GM19455 (cell line): ENCODE measurements around the gene DIAPH3.

Source experiments
- ATAC-seq: cut with Tn5 transposase; IDR thresholded peaks from one replicate; pipeline ENCODE4 v1.9.1; 2021; ENCODE audit not compliant: unreplicated experiment

DIAPH3 gene

DNA sequence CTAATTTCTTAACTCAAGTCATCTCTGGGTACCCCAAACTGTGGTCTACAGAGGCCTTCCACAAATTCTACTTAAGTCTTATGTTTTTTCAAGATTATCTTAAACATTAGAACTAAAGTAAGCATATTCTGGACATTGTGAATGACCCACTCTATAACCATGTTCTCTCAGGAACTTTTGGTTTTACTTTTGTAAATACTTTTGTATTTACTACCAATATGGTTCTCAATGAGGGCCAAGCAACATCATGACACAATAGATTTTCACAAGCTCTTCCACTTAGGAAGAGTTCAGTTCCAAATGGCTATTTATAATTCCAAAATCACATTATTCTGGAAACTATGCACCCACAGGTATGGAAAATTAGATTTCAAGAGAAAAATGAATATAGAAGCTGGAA is 10.8 kb downstream of the DIAPH3 start:
- no peak for ATAC-seq

DNA sequence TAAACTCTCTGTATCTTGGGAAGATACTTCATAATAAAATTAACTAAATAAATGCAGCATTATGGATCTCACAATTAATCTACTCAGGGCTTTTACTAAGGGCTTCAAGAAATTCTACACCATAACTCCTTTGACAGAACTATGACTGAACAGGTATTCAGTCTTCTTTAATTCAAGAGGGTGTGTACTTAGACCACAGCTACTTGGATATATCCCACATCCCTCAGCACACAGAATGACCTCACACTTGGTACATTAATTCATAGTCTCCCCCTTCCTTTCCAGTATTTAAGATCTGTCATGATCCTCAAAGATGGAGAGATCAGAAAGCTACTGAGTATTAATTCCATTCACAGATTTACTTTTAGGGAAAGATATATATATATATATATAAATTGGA is 11.6 kb downstream of the DIAPH3 start:
- no peak for ATAC-seq

DNA sequence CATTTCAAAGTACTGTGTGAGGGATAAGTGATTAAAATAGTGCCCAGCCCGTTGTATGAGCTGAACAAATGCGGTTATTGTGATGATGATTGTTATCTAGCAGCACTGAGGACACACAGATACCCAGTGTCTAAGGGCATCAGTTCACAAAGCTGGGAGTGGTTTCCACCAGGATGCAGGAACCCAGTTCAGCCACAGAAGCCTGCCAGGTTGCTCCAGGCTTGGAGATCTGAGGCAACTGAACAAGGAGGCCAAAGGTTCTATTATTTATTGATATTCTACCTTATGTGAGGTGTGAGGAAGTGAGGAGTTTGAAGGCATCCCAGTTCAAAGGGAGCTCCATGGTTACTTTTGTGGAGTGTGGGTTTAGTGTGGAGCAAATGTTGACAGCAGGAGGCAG is 13.2 kb downstream of the DIAPH3 start:
- ATAC-seq, result no peak

DNA sequence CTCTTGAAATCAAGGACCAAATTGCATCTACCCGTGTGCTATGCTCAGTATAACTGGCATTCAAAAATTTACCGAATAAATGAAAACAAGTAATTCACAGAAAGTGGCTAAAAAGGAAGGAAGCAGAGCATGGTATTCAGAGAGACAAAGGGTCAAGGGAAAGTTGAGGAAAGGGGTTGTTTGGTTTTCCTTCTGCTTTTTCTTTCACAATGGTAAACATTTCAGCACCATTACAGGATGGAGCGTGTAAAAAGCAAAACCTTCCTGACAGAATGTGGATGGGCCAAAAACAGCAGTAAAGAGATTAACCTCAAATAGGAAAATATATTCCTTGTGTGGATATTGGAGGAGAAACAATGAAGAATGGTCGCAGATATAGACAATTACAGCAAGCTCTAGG is 14.8 kb downstream of the DIAPH3 start:
- no peak for ATAC-seq

DNA sequence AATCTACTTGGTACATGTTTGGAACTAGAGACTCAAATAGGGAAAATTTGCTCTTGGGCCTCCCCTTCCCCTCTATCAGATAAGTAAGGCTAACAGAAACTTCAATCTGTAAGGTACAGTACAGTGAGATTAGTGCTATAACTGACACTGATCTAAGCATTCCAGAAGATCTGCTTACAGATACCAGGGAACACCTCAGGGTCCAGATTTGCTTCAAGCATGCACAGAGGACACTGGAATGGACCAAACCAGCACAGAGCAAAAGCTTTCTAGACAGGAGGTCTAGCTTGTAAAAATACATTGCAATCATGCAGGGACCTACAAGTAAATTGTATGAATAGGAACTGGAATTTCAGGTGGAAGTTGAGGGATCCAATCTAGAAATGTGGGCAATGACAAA is 16.4 kb downstream of the DIAPH3 start:
- no peak for ATAC-seq

DNA sequence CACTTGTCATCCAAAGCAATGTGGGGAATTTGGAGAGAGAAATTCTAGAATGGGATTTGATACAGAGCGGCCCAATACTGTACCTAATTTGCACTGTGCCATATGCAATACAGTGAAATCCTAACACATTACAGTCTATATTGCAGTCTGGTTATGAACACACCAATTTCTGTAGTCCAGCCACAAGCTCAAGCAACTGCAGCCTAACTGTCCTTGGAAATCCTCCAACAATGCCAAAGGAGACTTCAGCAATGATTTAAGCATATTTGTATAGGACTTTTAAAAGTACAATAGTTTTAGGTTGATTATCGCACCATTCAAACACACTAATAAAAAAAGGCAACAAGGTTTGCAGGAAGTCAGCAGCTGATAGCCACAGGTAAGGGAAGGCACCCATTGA is 17.3 kb downstream of the DIAPH3 start:
- ATAC-seq, result no peak

DNA sequence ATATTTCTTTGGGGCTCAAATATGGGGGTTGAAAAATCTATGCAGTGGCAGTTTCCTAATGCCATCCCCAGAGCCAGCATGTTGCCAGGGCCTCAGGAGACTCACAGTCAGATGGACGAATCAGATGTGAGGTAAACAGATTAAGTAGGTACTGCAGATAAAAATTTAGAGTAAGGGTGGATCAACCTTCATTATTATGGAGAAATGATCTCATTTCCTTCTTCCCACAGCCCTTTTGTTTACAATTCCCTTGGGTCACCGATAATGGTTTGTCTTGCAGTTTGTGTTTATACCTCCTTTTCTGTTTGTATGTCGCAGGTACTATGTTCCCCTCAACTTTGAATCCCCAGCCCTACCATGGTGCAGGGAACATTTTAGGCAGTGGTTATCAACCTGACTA is 20.0 kb downstream of the DIAPH3 start:
- ATAC-seq, result no peak

DNA sequence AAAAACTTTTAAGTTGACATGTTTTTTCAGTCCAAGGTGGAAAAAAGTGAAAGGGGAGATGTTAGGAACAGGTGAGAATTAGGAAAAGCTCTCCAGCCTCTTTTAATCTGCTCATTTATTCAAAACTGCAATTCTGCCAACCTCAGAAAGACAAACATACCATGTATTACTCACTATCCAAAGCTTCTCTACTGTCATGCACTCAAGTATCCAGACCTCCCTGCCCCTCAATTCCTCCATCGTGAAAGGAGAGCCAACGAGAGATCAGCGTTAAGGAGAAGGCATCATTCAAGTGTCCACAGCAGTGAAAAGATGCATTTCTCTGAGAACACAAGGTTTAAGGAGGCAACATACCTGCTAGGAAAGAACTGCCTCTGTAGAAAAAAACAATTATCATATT is 24.5 kb downstream of the DIAPH3 start:
- ATAC-seq, result no peak

DNA sequence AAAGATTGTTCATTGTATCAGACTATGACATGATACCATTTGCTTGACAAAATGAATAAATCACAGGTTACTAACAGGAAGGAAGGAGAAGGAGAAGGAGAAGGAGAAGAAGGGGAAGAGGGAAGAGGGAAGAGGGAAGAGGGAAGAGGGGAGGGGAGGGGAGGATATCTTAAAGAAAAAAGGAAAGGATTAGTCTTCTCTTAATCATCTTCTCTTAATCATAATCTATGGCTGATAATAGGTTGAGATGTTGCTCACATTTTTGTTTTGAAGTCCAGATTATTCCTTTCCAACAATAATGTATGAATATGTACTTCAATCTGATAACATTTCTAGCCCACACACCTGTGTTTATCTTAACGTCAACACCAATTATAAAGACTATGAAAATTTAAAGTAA is 25.1 kb downstream of the DIAPH3 start:
- no peak for ATAC-seq

DNA sequence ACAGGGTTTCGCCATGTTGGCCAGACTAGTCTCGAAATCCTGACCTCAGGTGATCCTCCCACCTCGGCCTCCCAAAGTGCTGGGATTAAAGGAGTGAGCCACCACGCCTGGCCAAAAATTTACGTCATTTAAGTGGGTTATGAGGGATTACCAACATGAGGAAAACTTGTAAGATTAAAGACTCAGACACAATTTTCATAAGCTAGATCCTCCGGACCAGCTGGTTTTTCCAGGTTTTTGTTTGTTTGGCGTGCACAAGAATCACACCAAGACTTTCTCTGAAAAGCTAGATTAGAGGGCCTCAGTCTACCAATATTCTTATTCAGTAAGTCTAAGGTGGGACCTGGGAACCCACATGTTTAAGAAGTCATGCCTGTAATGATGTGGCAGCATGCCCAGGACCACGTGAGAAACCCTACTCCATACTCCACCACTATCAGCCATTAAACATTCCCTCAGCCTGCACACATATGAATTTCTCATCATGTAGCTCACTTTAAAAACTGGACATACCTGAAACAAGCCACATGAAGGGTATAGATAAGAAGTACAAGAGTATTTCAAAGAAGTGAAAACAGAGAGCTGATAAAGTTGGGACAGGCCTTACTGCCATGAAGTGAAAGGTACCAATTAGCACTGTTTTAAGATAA is 25.7 kb downstream of the DIAPH3 start:
- no peak for ATAC-seq

DNA sequence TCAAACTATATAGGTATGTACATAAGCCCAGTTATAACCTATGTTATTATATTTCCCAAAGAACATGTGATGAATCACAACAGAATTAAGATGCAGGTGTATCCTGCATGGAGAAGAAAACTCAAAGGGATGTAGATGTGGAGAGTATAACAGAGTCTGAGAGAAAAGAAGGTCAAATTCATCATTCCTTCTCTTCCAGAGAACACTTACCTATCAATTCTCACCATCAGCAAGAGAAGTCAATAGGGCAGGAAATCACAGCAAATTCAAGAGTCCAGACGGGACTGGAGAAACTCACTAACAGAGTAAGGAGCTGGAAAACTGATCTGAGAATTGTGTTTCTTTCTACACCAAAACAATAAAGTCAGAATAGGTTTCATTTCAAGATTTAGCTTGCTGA is 28.4 kb downstream of the DIAPH3 start:
- ATAC-seq, result no peak

DNA sequence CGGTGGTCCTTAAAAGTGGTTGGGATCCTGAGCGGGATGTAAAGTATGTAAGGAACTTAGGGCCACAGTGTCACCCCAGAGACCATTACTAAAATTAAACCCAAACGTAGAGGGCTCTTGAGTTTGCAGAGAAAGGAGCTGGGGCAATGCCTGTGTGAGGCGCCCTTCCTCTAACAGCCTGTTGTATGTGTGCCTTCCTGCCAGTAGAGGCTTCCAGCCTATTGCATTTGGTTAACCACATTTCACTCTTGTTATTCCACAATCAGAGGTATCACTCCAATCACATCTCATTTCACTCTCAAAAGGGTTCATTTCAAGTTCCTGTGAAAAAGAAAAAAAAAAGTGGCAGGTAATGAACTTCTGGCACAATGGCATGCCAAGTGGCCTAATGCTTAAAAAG is 29.4 kb downstream of the DIAPH3 start:
- ATAC-seq, result no peak

DNA sequence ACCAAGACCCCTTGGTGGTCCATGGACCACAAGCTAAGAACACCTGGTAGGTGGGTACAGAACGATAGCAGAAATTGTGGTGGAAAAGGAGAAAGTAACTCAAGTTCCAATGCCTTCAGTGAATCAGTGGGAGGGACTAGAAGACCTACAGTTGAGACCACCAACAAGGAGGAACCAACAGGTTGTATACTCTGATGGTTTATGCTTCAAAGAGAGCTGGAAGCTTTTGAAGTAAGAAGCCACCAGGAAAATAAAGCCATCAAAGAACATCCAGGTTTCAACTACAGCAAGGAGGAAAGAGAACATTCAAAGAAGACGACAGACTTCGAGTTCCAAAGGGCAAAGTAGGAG is 42.4 kb downstream of the DIAPH3 start:
- ATAC-seq, result no peak

DNA sequence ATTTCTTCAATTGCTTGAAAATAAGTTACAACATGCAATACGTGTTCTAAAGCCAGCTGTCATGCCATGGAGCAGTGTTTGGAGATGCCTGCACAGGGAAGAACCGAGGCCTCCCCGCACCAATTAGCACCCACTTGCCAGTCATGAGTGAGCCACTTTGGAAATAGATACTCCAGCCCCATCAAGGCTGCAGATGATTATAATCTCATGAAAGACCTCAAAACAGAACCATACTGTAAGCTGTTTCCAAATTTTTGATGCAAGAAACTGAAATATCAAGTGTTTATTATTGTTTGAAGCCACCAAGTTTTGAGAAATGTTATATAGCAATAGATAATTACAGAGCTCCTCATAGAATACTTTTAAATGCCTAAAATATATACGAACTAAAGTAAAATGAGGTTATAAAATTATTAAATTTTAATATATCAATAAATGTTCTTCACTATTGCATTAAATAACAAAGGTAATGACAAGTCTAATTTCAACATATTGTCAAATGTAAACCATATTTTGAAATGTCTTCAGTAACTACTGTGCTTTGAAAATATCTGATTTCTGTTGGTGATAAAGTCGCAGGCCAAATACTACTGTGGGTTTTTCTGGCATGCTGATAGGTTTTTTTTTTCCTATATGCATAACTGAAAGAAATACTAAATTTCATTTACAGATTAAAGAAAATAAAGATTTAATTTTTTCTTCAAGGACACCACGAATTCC is 43.0 kb downstream of the DIAPH3 start:
- ATAC-seq, result no peak

DNA sequence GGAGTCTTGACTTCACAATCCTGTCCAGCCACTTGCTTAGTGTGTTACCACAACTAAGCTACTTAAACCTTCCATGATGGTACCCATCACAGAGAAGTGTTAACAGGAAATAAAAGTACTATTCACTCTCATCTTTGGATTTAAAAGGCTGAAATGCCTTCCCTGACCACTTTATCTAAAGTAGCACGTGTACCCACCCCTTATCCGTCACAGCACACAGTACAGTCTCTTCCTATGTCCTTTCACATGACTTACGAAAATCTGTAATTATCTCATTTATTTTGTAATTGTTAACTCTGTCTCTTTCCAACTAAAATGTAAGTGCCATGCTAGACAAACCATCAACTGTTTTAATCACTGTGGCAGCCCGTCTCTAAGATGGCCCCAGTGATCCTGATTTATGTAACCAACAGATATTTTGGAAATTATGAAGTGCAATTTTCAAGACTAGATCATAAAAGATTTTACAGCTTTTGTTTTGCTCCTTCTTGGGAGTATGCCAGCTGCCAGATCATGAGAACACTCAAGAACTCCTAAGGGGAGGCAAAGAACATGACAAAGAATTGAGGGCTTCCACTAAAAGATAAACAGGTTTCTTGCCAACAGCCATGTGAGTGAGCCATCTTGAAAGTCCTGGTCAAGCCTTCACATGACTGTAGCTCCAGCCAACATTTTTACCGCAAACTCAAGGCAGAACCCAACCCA is 44.9 kb downstream of the DIAPH3 start:
- no peak for ATAC-seq

DNA sequence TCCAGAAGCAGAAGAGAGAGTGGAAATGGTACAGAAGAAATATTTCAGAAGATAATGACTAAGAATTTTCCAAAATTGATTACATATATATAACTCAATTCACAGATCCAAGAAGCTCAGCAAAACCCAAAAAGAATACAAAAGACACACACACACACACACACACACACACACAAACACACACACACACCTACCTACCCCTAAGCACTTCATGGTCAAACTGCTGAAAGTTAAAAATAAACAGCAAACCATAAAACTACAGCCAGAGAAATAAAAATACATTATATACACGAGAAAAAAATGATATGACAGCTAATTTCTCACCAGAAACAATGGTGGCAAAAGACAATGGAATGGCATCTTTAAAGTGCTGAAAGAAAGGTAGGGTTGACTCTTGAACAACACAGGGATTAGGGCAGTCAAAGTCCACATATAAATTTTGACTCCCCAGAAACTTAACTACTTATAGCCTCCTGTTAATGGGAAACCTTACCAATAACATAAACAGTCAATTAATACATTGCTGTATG is 49.2 kb downstream of the DIAPH3 start:
- ATAC-seq, result no peak

DNA sequence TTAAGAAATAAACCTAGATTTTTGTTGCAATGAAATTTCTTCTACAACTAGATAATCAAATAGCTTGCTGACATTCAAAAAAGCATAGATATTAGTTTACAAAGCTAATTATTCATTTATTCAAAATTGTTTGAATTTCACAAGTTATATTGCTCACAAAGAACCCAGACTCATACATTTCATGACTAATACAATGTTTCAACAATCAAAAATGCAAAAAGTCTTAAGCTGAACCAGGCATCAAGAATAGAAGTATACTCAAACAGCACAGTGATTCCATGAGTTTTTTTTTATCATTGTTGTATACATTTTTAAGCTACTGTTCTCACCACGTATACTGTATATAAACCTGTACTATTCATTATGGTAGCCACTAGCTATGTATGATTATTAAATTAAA is 51.0 kb downstream of the DIAPH3 start:
- ATAC-seq, result no peak

DNA sequence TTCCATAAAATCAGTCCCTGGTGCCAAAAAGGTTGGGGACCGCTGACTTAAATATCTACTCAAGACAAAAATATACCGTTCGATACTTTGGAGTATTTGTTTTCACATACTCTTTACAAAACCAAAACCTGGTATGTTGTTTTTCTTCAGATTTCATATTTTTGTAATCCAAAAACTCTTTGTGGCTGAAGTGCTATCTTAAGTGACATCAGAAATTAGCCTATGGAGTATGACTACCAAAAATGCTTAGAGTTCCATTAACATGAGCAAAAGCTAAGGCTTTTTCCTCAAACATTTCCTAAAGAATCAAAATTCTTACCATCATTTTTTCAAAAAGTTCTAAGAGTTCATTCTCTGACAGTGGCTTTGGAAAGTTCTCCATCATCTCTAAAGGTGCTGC is 52.0 kb downstream of the DIAPH3 start:
- ATAC-seq, result no peak

DNA sequence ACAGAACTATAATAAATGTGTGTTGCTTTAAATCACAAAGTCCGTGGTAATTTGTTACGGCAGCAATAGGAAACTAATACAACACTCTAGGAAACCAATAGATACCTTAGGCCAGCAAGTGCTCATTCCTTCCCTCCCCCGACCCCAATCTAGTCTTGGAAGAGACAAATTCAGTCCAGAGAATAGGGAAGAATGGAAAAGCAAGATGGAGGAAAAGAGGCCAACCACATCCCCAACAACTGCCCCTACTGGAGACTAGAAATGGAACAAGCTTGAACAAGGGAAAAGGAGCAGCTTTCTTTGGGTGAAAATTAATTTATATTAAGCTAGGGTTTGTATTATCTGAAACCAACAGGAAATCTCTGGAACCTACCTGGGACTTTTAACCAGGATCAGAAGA is 54.4 kb downstream of the DIAPH3 start:
- ATAC-seq, result no peak

DNA sequence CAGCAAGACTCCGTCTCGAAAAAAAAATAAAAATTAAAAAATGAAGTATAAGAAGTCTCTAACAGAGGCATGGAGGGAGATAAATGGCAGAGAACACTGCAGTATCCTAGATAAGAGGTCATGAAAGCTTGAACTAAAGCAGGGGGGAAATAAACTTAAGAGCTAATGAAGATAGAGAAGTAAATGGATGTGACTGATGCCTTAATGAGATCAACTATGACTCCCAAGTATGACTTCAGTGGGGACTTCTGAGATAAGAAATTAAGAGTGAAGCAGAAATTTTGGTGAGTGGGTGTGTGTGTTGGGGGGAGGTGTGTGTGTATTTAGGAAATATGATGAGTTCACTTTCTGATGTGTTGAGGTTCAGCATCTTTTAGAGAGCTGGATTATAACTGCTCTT is 55.1 kb downstream of the DIAPH3 start:
- ATAC-seq, result no peak

DNA sequence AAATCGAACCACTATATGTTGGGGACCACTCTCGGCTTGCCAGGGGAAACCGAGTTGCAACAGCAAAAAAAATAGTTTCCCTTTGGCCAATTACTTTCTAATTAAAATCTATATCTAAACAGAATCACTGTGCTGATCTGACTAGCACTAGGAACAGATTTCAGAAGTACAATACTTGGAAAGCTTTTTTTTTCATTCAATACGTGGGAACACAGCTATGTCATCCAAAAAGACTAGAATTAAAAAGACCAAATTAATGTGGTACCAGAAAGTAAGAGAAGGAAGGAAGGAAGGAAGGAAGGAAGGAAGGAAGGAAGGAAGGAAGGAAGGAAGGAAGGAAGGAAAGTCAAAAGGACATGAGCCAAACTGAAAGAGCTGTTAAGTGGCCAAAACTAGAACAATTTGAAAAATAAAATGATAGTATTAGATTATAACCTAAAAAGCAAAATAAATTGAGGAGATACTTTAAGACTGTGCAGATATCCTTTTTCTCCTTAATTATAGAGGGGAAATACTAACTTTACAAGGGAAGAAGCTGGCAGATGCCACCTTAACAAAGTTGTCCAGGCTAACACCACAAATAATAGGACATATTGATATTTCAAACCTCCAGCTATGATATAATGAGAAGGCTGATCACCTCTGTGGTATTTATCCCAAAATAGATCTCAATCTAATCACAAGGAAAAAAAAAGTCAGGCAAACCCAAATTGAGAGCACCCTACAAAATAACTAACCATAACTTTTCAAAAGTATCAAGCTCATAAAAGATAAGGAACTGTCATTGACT is 63.9 kb downstream of the DIAPH3 start:
- no peak for ATAC-seq
